Measurements from ENCODE around the gene FAF1.

- TF ChIP-seq GATA2 (CRISPR knock-in tag; IDR thresholded peaks at IDR 0.05): no peak
- TF ChIP-seq CTCF (IDR thresholded peaks at IDR 0.05): no peak
- no peak for TF ChIP-seq TAF1 (IDR thresholded peaks at IDR 0.05; ENCODE audit: borderline replicate concordance, low read depth, low read length)
- no peak for TF ChIP-seq RAD21 (IDR thresholded peaks at IDR 0.05; ENCODE audit: low read length)
- TF ChIP-seq TEAD4 (IDR thresholded peaks at IDR 0.05; ENCODE audit: borderline replicate concordance, insufficient read depth): no peak
- TF ChIP-seq SMC3 (IDR thresholded peaks at IDR 0.05; ENCODE audit: low read depth, low read length): no peak
- TF ChIP-seq, protein P1, sequence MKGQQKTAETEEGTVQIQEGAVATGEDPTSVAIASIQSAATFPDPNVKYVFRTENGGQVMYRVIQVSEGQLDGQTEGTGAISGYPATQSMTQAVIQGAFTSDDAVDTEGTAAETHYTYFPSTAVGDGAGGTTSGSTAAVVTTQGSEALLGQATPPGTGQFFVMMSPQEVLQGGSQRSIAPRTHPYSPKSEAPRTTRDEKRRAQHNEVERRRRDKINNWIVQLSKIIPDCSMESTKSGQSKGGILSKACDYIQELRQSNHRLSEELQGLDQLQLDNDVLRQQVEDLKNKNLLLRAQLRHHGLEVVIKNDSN (IDR thresholded peaks at IDR 0.05; ENCODE audit: borderline replicate concordance, low read depth): no peak
Measured at GRCh38 chr1:50436489-50436888, 523.6 kb downstream of the FAF1 start.
